Dendritic cell treated with granulocyte-macrophage colony-stimulating factor and Interleukin-4, amounts not matched to agents 40 ng/mL and 50 ng/mL, for 4 days (primary cell): ENCODE measurements around the gene TMBIM6.
"Not testable (repeated sequence)": the region's sequence is repeated elsewhere in the genome, so short reads cannot be mapped to it uniquely, and the experiment has no call there.

Source experiments
- H3K27ac Mint-ChIP-seq: one replicate; pipeline ENCODE4 v1.8.0; 2022; ENCODE audit warnings: mild to moderate bottlenecking, mixed read lengths
- H3K27me3 Mint-ChIP-seq: one replicate; pipeline ENCODE4 v1.8.0; 2022; ENCODE audit warnings: mild to moderate bottlenecking, mixed read lengths
- H3K36me3 Mint-ChIP-seq: one replicate; pipeline ENCODE4 v1.8.0; 2022; ENCODE audit warnings: low read depth, mixed read lengths
- H3K4me1 Mint-ChIP-seq: one replicate; pipeline ENCODE4 v1.8.0; 2022; ENCODE audit warnings: low read depth, mixed read lengths
- H3K4me3 Mint-ChIP-seq: one replicate; pipeline ENCODE4 v1.8.0; 2022; ENCODE audit warnings: mild to moderate bottlenecking, moderate library complexity, mixed read lengths
- H3K9me3 Mint-ChIP-seq: one replicate; pipeline ENCODE4 v1.8.0; 2022; ENCODE audit warnings: mixed read lengths
- intact Hi-C: fragments of 100-400 bp; cut with micrococcal nuclease; formaldehyde crosslinking; loops from one replicate; pipeline ENCODE4 v1.15.0; 2022

TMBIM6 gene

GRCh38 chr12:49707128-49707811, 34.1 kb upstream of the TMBIM6 start, which contains the start of gene FMNL3:
TSS of gene FMNL3 (minus strand) at chr12:49707405. CDS start at chr12:49707180, 225 bp downstream.
- peaks cover 16% of the 10 kb centered on the region for H3K36me3 Mint-ChIP-seq
- H3K27me3 Mint-ChIP-seq = peaks cover 29% of the 10 kb centered on the region
- no peaks in the 10 kb centered on the region for H3K9me3 Mint-ChIP-seq
- H3K27ac Mint-ChIP-seq = peak within 1 kb of the TSS; percentile 94
- H3K4me3 Mint-ChIP-seq = peak within 1 kb of the TSS; percentile 99
- intact Hi-C loops = loop anchor here (1.0 to 5.0 kb wide), 4 partner anchors 34 to 140 kb away; partner anchors contain the start of genes MCRS1 and TMBIM6
- peaks cover 58% of the 10 kb centered on the region for H3K4me1 Mint-ChIP-seq

GRCh38 chr12:49707812-49708147, 33.6 kb upstream of the TMBIM6 start:
- Mint-ChIP-seq H3K4me3 (peak overlapping the region; percentile 99), H3K36me3 (peaks cover 16% of the 10 kb centered on the region), H3K27me3 (peaks cover 31% of the 10 kb centered on the region), H3K9me3 (no peaks in the 10 kb centered on the region), H3K4me1 (peaks cover 53% of the 10 kb centered on the region), H3K27ac (peak overlapping the region; percentile 94)
- intact Hi-C loops = loop anchor here (1.0 to 5.0 kb wide), 4 partner anchors 33 to 140 kb away; partner anchors contain the start of genes MCRS1 and TMBIM6

GRCh38 chr12:49708851-49709250, 32.5 kb upstream of the TMBIM6 start:
- Mint-ChIP-seq H3K4me1 (peaks cover 42% of the 10 kb centered on the region), H3K27ac (no peak overlapping the region), H3K9me3 (no peaks in the 10 kb centered on the region), H3K27me3 (peaks cover 33% of the 10 kb centered on the region), H3K36me3 (peaks cover 16% of the 10 kb centered on the region), H3K4me3 (no peak overlapping the region)
- intact Hi-C loops = loop anchor here (5.0 kb wide), 1 partner anchor 142 kb away; the partner anchor contains the start of gene MCRS1

GRCh38 chr12:49713952-49714351, 27.4 kb upstream of the TMBIM6 start:
- H3K4me3 Mint-ChIP-seq, H3K27ac Mint-ChIP-seq, intact Hi-C loops, H3K4me1 Mint-ChIP-seq, H3K36me3 Mint-ChIP-seq, H3K9me3 Mint-ChIP-seq: not testable (repeated sequence)
- peaks cover 36% of the 10 kb centered on the region for H3K27me3 Mint-ChIP-seq

GRCh38 chr12:49716553-49716952, 24.8 kb upstream of the TMBIM6 start:
- H3K4me1 Mint-ChIP-seq = no peaks in the 10 kb centered on the region
- H3K4me3 Mint-ChIP-seq = no peak overlapping the region
- intact Hi-C loops = no loop called here
- H3K27me3 Mint-ChIP-seq = peaks cover 31% of the 10 kb centered on the region
- H3K36me3 Mint-ChIP-seq = no peaks in the 10 kb centered on the region
- H3K9me3 Mint-ChIP-seq = no peaks in the 10 kb centered on the region
- no peak overlapping the region for H3K27ac Mint-ChIP-seq

- H3K4me1 Mint-ChIP-seq, H3K4me3 Mint-ChIP-seq, H3K9me3 Mint-ChIP-seq, H3K27ac Mint-ChIP-seq, intact Hi-C loops, H3K36me3 Mint-ChIP-seq: not testable (repeated sequence)
- peaks cover 26% of the 10 kb centered on the region for H3K27me3 Mint-ChIP-seq
Observed at GRCh38 chr12:49717800-49718199, 23.6 kb upstream of the TMBIM6 start.

- intact Hi-C loops = no loop called here
- no peaks in the 10 kb centered on the region for H3K4me1 Mint-ChIP-seq
- no peaks in the 10 kb centered on the region for H3K9me3 Mint-ChIP-seq
- no peak overlapping the region for H3K4me3 Mint-ChIP-seq
- H3K27ac Mint-ChIP-seq = no peak overlapping the region
- H3K36me3 Mint-ChIP-seq = no peaks in the 10 kb centered on the region
- peaks cover 25% of the 10 kb centered on the region for H3K27me3 Mint-ChIP-seq
Observed at GRCh38 chr12:49720214-49720613, 21.1 kb upstream of the TMBIM6 start.

- H3K4me3 Mint-ChIP-seq, H3K4me1 Mint-ChIP-seq, H3K9me3 Mint-ChIP-seq, H3K27ac Mint-ChIP-seq, H3K36me3 Mint-ChIP-seq, intact Hi-C loops: not testable (repeated sequence)
- peaks cover 23% of the 10 kb centered on the region for H3K27me3 Mint-ChIP-seq
Observed at GRCh38 chr12:49721355-49721754, 20.0 kb upstream of the TMBIM6 start.

DNA sequence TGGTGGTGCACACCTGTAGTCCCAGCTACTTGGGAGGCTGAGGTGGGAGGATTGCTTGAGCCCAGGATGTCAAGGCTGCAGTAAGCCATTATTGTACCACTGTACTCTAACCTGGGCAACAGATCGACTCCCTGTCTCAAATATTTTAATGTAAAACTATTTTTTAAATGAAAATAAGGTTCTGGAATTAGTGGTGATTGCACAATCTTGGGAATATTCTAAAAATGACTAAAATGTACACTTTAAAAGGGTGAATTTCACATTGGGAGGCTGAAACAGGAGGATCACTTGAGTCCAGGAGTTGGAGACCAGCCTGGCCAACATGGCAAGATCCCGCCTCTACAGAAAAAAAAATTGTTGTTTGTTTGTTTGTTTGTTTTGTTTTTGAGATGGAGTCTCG, 12.9 kb upstream of the TMBIM6 start:
- no peaks in the 10 kb centered on the region for H3K36me3 Mint-ChIP-seq
- H3K4me1 Mint-ChIP-seq = peaks cover 10% of the 10 kb centered on the region
- no peak overlapping the region for H3K27ac Mint-ChIP-seq
- no peak overlapping the region for H3K4me3 Mint-ChIP-seq
- no peaks in the 10 kb centered on the region for H3K9me3 Mint-ChIP-seq
- intact Hi-C loops = no loop called here
- H3K27me3 Mint-ChIP-seq = peaks cover 15% of the 10 kb centered on the region

GRCh38 chr12:49730050-49730449, 11.3 kb upstream of the TMBIM6 start:
- Mint-ChIP-seq H3K36me3 (no peaks in the 10 kb centered on the region), H3K4me3 (no peak overlapping the region), H3K27me3 (peaks cover 12% of the 10 kb centered on the region), H3K9me3 (no peaks in the 10 kb centered on the region), H3K27ac (no peak overlapping the region), H3K4me1 (peaks cover 10% of the 10 kb centered on the region)
- intact Hi-C loops = no loop called here

DNA sequence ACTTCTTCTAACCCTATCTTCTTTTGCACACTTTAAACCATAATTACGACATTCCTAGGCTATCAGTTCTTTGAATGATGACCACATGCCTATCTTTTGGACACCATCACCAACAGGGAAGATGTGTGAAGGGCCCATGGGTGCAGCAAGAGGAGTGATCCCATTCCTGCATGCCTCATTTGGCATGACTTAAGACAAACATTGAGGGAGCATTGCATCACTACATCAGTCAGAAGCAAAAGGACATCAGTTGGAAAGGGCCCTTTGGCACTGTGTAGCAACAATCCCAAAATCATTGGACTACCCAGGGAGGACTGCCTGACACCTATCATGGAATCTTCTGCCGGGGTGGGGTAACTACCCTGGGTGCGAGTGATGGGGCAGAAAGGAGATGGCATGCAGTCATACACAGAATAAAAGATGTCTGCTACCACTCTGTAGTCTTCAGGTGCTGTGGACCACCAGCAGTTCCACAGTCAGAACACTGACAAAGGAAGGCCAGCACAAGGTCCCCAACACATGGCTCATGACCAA, 10.7 kb upstream of the TMBIM6 start:
- Mint-ChIP-seq H3K9me3 (no peaks in the 10 kb centered on the region), H3K36me3 (no peaks in the 10 kb centered on the region), H3K27me3 (peaks cover 10% of the 10 kb centered on the region), H3K27ac (no peak overlapping the region), H3K4me1 (peaks cover 10% of the 10 kb centered on the region), H3K4me3 (no peak overlapping the region)
- intact Hi-C loops = no loop called here

- Mint-ChIP-seq H3K27me3 (peaks cover 2% of the 10 kb centered on the region), H3K36me3 (no peaks in the 10 kb centered on the region), H3K27ac (no peak overlapping the region), H3K4me3 (no peak overlapping the region), H3K9me3 (no peaks in the 10 kb centered on the region), H3K4me1 (peaks cover 10% of the 10 kb centered on the region)
- intact Hi-C loops = no loop called here
Observed at GRCh38 chr12:49733219-49734017, 7.9 kb upstream of the TMBIM6 start.

DNA sequence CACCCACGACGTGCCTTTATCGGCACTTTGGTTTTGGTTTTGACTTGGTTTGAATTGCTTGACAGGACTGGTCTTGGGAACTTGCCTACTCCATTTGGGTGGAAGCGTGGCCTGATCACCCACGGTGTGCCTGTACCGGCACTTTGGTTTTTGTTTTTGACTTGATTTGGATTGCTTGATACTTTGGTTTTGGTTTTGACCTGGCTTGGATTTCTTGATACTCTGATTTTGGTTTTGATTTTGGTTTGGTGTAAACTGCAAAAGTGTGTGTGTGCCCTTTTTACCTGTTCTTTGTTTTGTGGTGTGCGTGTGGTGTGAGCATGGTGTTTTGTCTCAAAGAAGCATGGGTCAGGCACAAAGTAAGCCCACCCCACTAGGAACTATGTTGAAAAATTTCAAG, 6.5 kb upstream of the TMBIM6 start:
- H3K4me3 Mint-ChIP-seq, intact Hi-C loops, H3K9me3 Mint-ChIP-seq, H3K4me1 Mint-ChIP-seq, H3K36me3 Mint-ChIP-seq, H3K27me3 Mint-ChIP-seq, H3K27ac Mint-ChIP-seq: not testable (repeated sequence)

DNA sequence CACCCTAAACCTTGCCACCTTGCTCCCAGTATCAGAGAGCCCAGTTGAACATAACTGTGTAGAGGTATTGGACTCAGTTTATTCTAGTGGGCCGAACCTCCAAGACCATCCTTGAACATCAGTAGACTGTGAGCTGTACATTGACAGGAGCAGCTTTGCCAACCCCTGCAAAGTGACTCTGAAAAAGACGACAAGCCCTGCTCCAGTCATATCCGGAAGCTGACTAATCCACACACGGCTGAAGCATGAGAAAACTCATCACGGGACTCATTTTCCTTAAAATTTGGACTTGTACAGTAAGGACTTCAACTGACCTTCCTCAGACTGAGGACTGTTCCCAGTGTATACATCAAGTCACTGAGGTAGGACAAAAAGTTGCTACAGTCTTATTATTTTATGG, 2.6 kb upstream of the TMBIM6 start:
- H3K27me3 Mint-ChIP-seq, intact Hi-C loops, H3K4me3 Mint-ChIP-seq, H3K27ac Mint-ChIP-seq, H3K9me3 Mint-ChIP-seq: not testable (repeated sequence)
- H3K36me3 Mint-ChIP-seq = peaks cover 24% of the 10 kb centered on the region
- H3K4me1 Mint-ChIP-seq = peaks cover 17% of the 10 kb centered on the region
